Subcutaneous adipose tissue (tissue), 4 donors: ENCODE measurements around the gene RRM1. TPM values are rescaled to one million over a fixed set of nuclear protein-coding genes. Genes with fewer than 3 reads are reported as not detected.

Source experiments
- CTCF ChIP-seq: fragments of 450-650 bp; IDR thresholded peaks from one replicate; pipeline ENCODE4 v1.5.1; 2016; ENCODE audit warnings: low read depth, mild to moderate bottlenecking, control low read depth, antibody characterized with exemption, moderate library complexity
- total RNA-seq, 4 donors: library from RNA; depleted of rRNA; stranded (reverse); fragments of >200 nt; gene quantifications; one replicate each; pipeline ENCODE4 v1.1.0, GENCODE V29; 2016

RRM1 gene
- total RNA-seq, 4 donors from 2014 or later = 26.0 to 52.4 (median 40.5) TPM

- TF ChIP-seq CTCF = no peak
Observed at GRCh38 chr11:4068962-4069361, 25.6 kb upstream of the RRM1 start.

GRCh38 chr11:4071325-4071724 is 23.3 kb upstream of the RRM1 start:
- no peak for TF ChIP-seq CTCF

- TF ChIP-seq CTCF = no peak
Observed at GRCh38 chr11:4071914-4072313, 22.7 kb upstream of the RRM1 start.

GRCh38 chr11:4072668-4073285 is 21.8 kb upstream of the RRM1 start:
- no peak for TF ChIP-seq CTCF

GRCh38 chr11:4074266-4074665 is 20.3 kb upstream of the RRM1 start:
- no peak for TF ChIP-seq CTCF

- no peak for TF ChIP-seq CTCF
Observed at GRCh38 chr11:4076774-4077173, 17.8 kb upstream of the RRM1 start.

GRCh38 chr11:4083198-4083597 is 11.4 kb upstream of the RRM1 start:
- no peak for TF ChIP-seq CTCF
